Renal pelvis (tissue), 4 donors: Measurements from ENCODE around the gene TEX261. TPM values are rescaled to one million over a fixed set of nuclear protein-coding genes. Genes with fewer than 3 reads are reported as not detected.
"Not testable (repeated sequence)": the region's sequence is repeated elsewhere in the genome, so short reads cannot be mapped to it uniquely, and the experiment has no call there.

Experiments
- DNase-seq: peaks from one replicate; pipeline ENCODE4 v3.0.0-alpha.2; 2013
- polyA plus RNA-seq, 3 donors: library from polyadenylated mRNA; unstranded; fragments of 120-200 nt; gene quantifications; one replicate each; pipeline ENCODE4 v1.2.1, GENCODE V29; 2013; ENCODE audit not compliant: insufficient read length in 3 of 3

The TEX261 gene
- polyA plus RNA-seq, 3 donors: 55.9 to 69.4 (median 56.7) TPM

- DNase-seq: no peak
Observed at GRCh38 chr2:71003966-71004755, 9.5 kb upstream of the TEX261 start.

GRCh38 chr2:71003396-71003795 is 8.7 kb upstream of the TEX261 start:
- DNase-seq: no peak

- no peak for DNase-seq
Observed at GRCh38 chr2:71001981-71002570, 7.4 kb upstream of the TEX261 start.

- no peak for DNase-seq
Observed at GRCh38 chr2:71001592-71001927, 6.9 kb upstream of the TEX261 start.

- no peak for DNase-seq
Observed at GRCh38 chr2:71000780-71001591, 6.3 kb upstream of the TEX261 start.

- not testable (repeated sequence) for DNase-seq
Observed at GRCh38 chr2:70999931-71000330, 5.3 kb upstream of the TEX261 start.

GRCh38 chr2:70999362-70999761 is 4.7 kb upstream of the TEX261 start:
- DNase-seq: no peak

GRCh38 chr2:70998885-70999284 is 4.2 kb upstream of the TEX261 start:
- DNase-seq: not testable (repeated sequence)

- no peak for DNase-seq
Observed at GRCh38 chr2:70995426-70995729, 705 bp upstream of the TEX261 start.

- DNase-seq: no peak
Observed at GRCh38 chr2:70994009-70994698, 519 bp downstream of the TEX261 start.

GRCh38 chr2:70992945-70993853 is 1.5 kb downstream of the TEX261 start:
- DNase-seq: no peak

GRCh38 chr2:70991742-70992141 is 2.9 kb downstream of the TEX261 start:
- DNase-seq: no peak

GRCh38 chr2:70991142-70991541 is 3.5 kb downstream of the TEX261 start:
- no peak for DNase-seq

GRCh38 chr2:70990216-70990615 is 4.5 kb downstream of the TEX261 start:
- no peak for DNase-seq

GRCh38 chr2:70988726-70989648 is 5.7 kb downstream of the TEX261 start:
- no peak for DNase-seq

- DNase-seq: no peak
Observed at GRCh38 chr2:70988151-70988550, 6.5 kb downstream of the TEX261 start.

GRCh38 chr2:70987386-70987785 is 7.3 kb downstream of the TEX261 start:
- no peak for DNase-seq

GRCh38 chr2:70986499-70987189 is 8.0 kb downstream of the TEX261 start:
- DNase-seq: no peak

- no peak for DNase-seq
Observed at GRCh38 chr2:70985956-70986355, 8.7 kb downstream of the TEX261 start.

GRCh38 chr2:70985283-70985688 is 9.4 kb downstream of the TEX261 start:
- DNase-seq: no peak
